SU-DHL-6 (cell line): ENCODE data around the gene P4HA1.

Experiments
- H2AFZ ChIP-seq: fragments of 200-600 bp; sonication (generic); 2 replicates; pipeline ENCODE4 v1.6.1; 2014; ENCODE audit warnings: low read depth, mild to moderate bottlenecking, moderate library complexity, mixed read lengths, antibody characterized with exemption, low read length; ENCODE audit not compliant: severe bottlenecking
- H3F3A ChIP-seq: fragments of 200-600 bp; shearing (Covaris generic); 2 replicates; pipeline ENCODE4 v1.6.0; 2016; ENCODE audit warnings: antibody characterized with exemption, mild to moderate bottlenecking; ENCODE audit not compliant: insufficient read depth
- H3K27ac ChIP-seq: fragments of 200-600 bp; sonication (generic); 2 replicates; pipeline ENCODE4 v1.5.1; 2016; ENCODE audit warnings: low read depth, mild to moderate bottlenecking, low read length, moderate library complexity, mixed read lengths
- H3K27me3 ChIP-seq: fragments of 200-600 bp; sonication (generic), shearing (Covaris generic); 2 replicates; pipeline ENCODE4 v1.6.0; 2014; ENCODE audit warnings: mild to moderate bottlenecking, low read length
- H3K36me3 ChIP-seq: fragments of 200-600 bp; sonication (generic); 2 replicates; pipeline ENCODE4 v1.6.1; 2014; ENCODE audit warnings: mild to moderate bottlenecking, low read length, mixed read lengths
- H3K4me2 ChIP-seq: fragments of 300-600, 200-600 bp; shearing (Covaris generic), sonication (generic); 2 replicates; pipeline ENCODE4 v1.6.0; 2014; ENCODE audit warnings: low read length, low read depth, mild to moderate bottlenecking; ENCODE audit not compliant: poor library complexity, severe bottlenecking
- H3K4me3 ChIP-seq: fragments of 200-600 bp; sonication (generic); 2 replicates; pipeline ENCODE4 v1.5.1; 2014; ENCODE audit warnings: antibody characterized with exemption, low read length, mild to moderate bottlenecking, mixed read lengths; ENCODE audit not compliant: insufficient read depth, poor library complexity, severe bottlenecking
- H3K79me2 ChIP-seq: fragments of 200-600 bp; sonication (generic); 2 replicates; pipeline ENCODE4 v1.6.1; 2014; ENCODE audit warnings: mild to moderate bottlenecking, low read length, moderate library complexity; ENCODE audit not compliant: insufficient read depth
- H3K9ac ChIP-seq: fragments of 200-600 bp; sonication (generic); 2 replicates; pipeline ENCODE4 v1.7.0; 2014; ENCODE audit warnings: mild to moderate bottlenecking, low read length
- H3K9me2 ChIP-seq: fragments of 200-600 bp; sonication (generic); replicated peaks from 2 replicates; pipeline ENCODE4 v1.6.1; 2014; ENCODE audit warnings: low read length; ENCODE audit not compliant: insufficient read depth
- H3K9me3 ChIP-seq: fragments of 200-600 bp; sonication (generic); 2 replicates; pipeline ENCODE4 v1.6.1; 2014; ENCODE audit warnings: low read length, mixed read lengths; ENCODE audit not compliant: insufficient read depth
- H4K20me1 ChIP-seq: fragments of 200-600 bp; sonication (generic); 2 replicates; pipeline ENCODE4 v1.6.1; 2014; ENCODE audit warnings: low read depth, mild to moderate bottlenecking, antibody characterized with exemption, low read length, moderate library complexity, mixed read lengths
- CTCF ChIP-seq: fragments of 200-600 bp; sonication (generic); IDR thresholded peaks from one replicate; pipeline ENCODE4 v1.5.1; 2017; ENCODE audit warnings: antibody characterized with exemption, mild to moderate bottlenecking, low read length, moderate library complexity; ENCODE audit not compliant: insufficient read depth, poor library complexity, severe bottlenecking
- EZH2phosphoT487 ChIP-seq: fragments of 200-600 bp; sonication (generic), shearing (Covaris generic); conservative IDR thresholded peaks from 2 replicates; pipeline ENCODE4 v1.6.1; 2018; ENCODE audit warnings: mild to moderate bottlenecking, antibody characterized with exemption, low read length, moderate library complexity, mixed read lengths

P4HA1 gene

GRCh38 chr10:73088304-73088703, 8.4 kb downstream of the P4HA1 start:
- Histone ChIP-seq H3K9me2 (no peaks in the 10 kb centered on the region), H3K4me3 (no peak overlapping the region), H3K36me3 (no peaks in the 10 kb centered on the region), H4K20me1 (peaks cover 11% of the 10 kb centered on the region; the same call in 1 of the 2 replicates), H3K9me3 (no peaks in the 10 kb centered on the region), H3K27me3 (no peaks in the 10 kb centered on the region), H3K27ac (no peak overlapping the region), H3K4me2 (no peak overlapping the region), H3K9ac (no peak overlapping the region), H3F3A (peaks cover 13% of the 10 kb centered on the region; the same call in 1 of the 2 replicates), H2AFZ (no peak overlapping the region), H3K79me2 (peaks cover 90% of the 10 kb centered on the region)
- TF ChIP-seq CTCF: no peak
- no peak for TF ChIP-seq EZH2phosphoT487

GRCh38 chr10:73086816-73087215, 9.8 kb downstream of the P4HA1 start:
- Histone ChIP-seq H3K79me2 (peaks cover 86% of the 10 kb centered on the region), H3K27ac (no peak overlapping the region)

DNA sequence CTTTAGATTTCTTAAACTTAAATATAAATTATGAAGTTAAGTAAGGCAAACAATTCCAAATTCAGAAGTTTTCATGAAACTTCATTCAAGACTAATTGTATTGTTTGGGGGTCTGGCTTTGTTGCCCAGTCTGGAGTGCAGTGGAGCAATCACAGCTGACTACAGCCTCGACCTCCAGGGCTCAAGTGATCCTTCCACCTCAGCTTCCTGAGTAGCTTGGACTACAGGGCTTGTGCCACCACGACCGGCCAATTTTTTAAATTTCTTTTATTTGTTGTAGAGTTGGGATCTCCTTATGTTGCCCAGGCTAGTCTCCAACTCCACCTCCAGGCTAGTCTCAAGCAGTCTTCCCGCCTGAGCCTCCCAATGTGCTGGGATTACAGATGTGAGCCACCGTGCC, 12.5 kb downstream of the P4HA1 start:
- H3K4me3 ChIP-seq: no peak overlapping the region
- no peak overlapping the region for H3K27ac ChIP-seq
- H3K4me2 ChIP-seq: no peak overlapping the region
- no peaks in the 10 kb centered on the region for H3K36me3 ChIP-seq
- no peak overlapping the region for H2AFZ ChIP-seq
- no peaks in the 10 kb centered on the region for H3K9me2 ChIP-seq
- TF ChIP-seq CTCF (no peak), EZH2phosphoT487 (no peak)
- H3K79me2 ChIP-seq: peaks cover 84% of the 10 kb centered on the region
- peaks cover 7% of the 10 kb centered on the region; the same call in 1 of the 2 replicates for H4K20me1 ChIP-seq
- H3K9ac ChIP-seq: no peak overlapping the region
- no peaks in the 10 kb centered on the region for H3K27me3 ChIP-seq
- no peaks in the 10 kb centered on the region for H3K9me3 ChIP-seq
- peaks cover 7% of the 10 kb centered on the region; the same call in 1 of the 2 replicates for H3F3A ChIP-seq

More at GRCh38 chr10:73086816-73087215, 9.8 kb downstream of the P4HA1 start:
- Histone ChIP-seq H3K9me2 (no peaks in the 10 kb centered on the region), H3F3A (peaks cover 12% of the 10 kb centered on the region; the same call in 1 of the 2 replicates), H3K27me3 (no peaks in the 10 kb centered on the region), H3K36me3 (no peaks in the 10 kb centered on the region), H2AFZ (no peak overlapping the region), H3K9me3 (no peaks in the 10 kb centered on the region), H4K20me1 (peaks cover 11% of the 10 kb centered on the region; the same call in 1 of the 2 replicates), H3K9ac (no peak overlapping the region), H3K4me3 (no peak overlapping the region), H3K4me2 (no peak overlapping the region)
- no peak for TF ChIP-seq CTCF
- no peak for TF ChIP-seq EZH2phosphoT487
